HCT116 (cell line): ENCODE measurements around the gene CNN2. TPM values are rescaled to one million over a fixed set of nuclear protein-coding genes. Genes with fewer than 3 reads are reported as not detected.

ENCODE experiments used
- ATAC-seq: fragments of 200-7000 bp; cut with Tn5 transposase; 2 replicates; pipeline ENCODE4 v1.9.1; 2020; ENCODE audit warnings: mild to moderate bottlenecking, moderate library complexity
- BruUV-seq: library from RNA; stranded (reverse); fragments of 400-500 nt; replicated peaks from 2 replicates; lab custom pipeline; 2021; lab: Mats Ljungman, UMichigan
- CTCF ChIA-PET: fragments of 300-600 bp; sonication (Branson Sonifier 250); formaldehyde crosslinking; loops from one replicate; lab custom pipeline; 2021; ENCODE audit warnings: antibody characterized with exemption; lab: Charles Lee
- POLR2A ChIA-PET: fragments of 300-600, 350-600 bp; sonication (Branson Sonifier 250); formaldehyde crosslinking; loops from one replicate; lab custom pipeline; 2021; ENCODE audit warnings: antibody characterized with exemption; lab: Charles Lee
- RAD21 ChIA-PET, 2 experiments: fragments of 300-600 bp; sonication (Branson Sonifier 250); formaldehyde crosslinking; loops; one replicate each; lab custom pipeline; 2023; ENCODE audit warnings: low total read pairs in 2 of 2; ENCODE audit not compliant: uncharacterized antibody in 2 of 2, unreplicated experiment in 2 of 2, low non-redundant PET in 1 of 2; lab: Charles Lee
- DNase-seq: peaks from one replicate; pipeline ENCODE4 v3.0.0-alpha.2; 2010; ENCODE audit warnings: low read depth, low spot score
- H2AFZ ChIP-seq: fragments of 200-600 bp; shearing (Covaris generic), sonication (generic); 2 replicates; pipeline ENCODE4 v1.6.1; 2017; ENCODE audit warnings: low read depth, mixed run types, mixed read lengths, antibody characterized with exemption, low read length; ENCODE audit not compliant: poor library complexity, severe bottlenecking
- H3K27ac ChIP-seq: 2 replicates; pipeline ENCODE4 v1.5.1; 2012; ENCODE audit warnings: low read depth, low read length
- H3K27me3 ChIP-seq: fragments of 200-600 bp; sonication (generic); 2 replicates; pipeline ENCODE4 v1.6.1; 2016; ENCODE audit warnings: mixed run types, low read length, mixed read lengths; ENCODE audit not compliant: insufficient read depth
- H3K36me3 ChIP-seq, 2 experiments: fragments of 200-500 bp in 1 of 2; fragments of 200-600 bp in 1 of 2; sonication (Bioruptor generic) in 1 of 2; sonication (generic) in 1 of 2; 2 replicates each; pipeline versions ENCODE4 v1.5.1 to v1.6.1; 2014 to 2016; ENCODE audit warnings: low read length in 2 of 2, inconsistent platforms in 1 of 2, mixed read lengths in 1 of 2, mixed run types in 1 of 2; ENCODE audit not compliant: insufficient read depth in 2 of 2, control insufficient read depth in 1 of 2
- H3K4me1 ChIP-seq, 2 experiments: fragments of 200-600 bp in 1 of 2; sonication (generic) in 1 of 2; 2 replicates each; pipeline versions ENCODE4 v1.5.1 to v1.6.1; 2012 to 2017; ENCODE audit warnings: low read length in 2 of 2, inconsistent platforms in 1 of 2, mild to moderate bottlenecking in 1 of 2, mixed read lengths in 1 of 2, mixed run types in 1 of 2, moderate library complexity in 1 of 2; ENCODE audit not compliant: insufficient read depth in 2 of 2, control insufficient read depth in 1 of 2
- H3K4me2 ChIP-seq: fragments of 200-600 bp; sonication (generic); 2 replicates; pipeline ENCODE4 v1.6.1; 2017; ENCODE audit warnings: mixed run types, low read length, mixed read lengths
- H3K4me3 ChIP-seq, 2 experiments: fragments of 200-600 bp in 1 of 2; sonication (generic) in 1 of 2; replicated peaks in 1 of 2; 2 replicates each; pipeline ENCODE4 v1.5.1; 2011 to 2016; ENCODE audit warnings: low read length in 2 of 2, control low read depth in 1 of 2, low read depth in 1 of 2, mild to moderate bottlenecking in 1 of 2, mixed read lengths in 1 of 2, mixed run types in 1 of 2
- H3K79me2 ChIP-seq: fragments of 200-600 bp; sonication (generic); 2 replicates; pipeline ENCODE4 v1.6.1; 2017; ENCODE audit warnings: mild to moderate bottlenecking, mixed run types, low read length, moderate library complexity, mixed read lengths; ENCODE audit not compliant: insufficient read depth
- H3K9ac ChIP-seq: fragments of 200-600 bp; sonication (generic); 2 replicates; pipeline ENCODE4 v1.6.1; 2016; ENCODE audit warnings: low read length, mixed read lengths
- H3K9me2 ChIP-seq: fragments of 200-600 bp; sonication (generic), shearing (Covaris generic); 2 replicates; pipeline ENCODE4 v1.6.1; 2017; ENCODE audit warnings: mixed run types, mild to moderate bottlenecking, moderate library complexity; ENCODE audit not compliant: insufficient read depth
- H3K9me3 ChIP-seq, 2 experiments: fragments of 200-500 bp in 1 of 2; fragments of 200-600 bp in 1 of 2; sonication (Bioruptor generic) in 1 of 2; sonication (generic) in 1 of 2; 2 replicates each; pipeline ENCODE4 v1.6.1; 2014 to 2017; ENCODE audit warnings: low read length in 2 of 2, mixed read lengths in 2 of 2, inconsistent platforms in 1 of 2, low read depth in 1 of 2, mild to moderate bottlenecking in 1 of 2, mixed run types in 1 of 2, moderate library complexity in 1 of 2; ENCODE audit not compliant: control insufficient read depth in 1 of 2, insufficient read depth in 1 of 2
- H4K20me1 ChIP-seq: fragments of 200-600 bp; sonication (generic), shearing (Covaris generic); 2 replicates; pipeline ENCODE4 v1.6.1; 2017; ENCODE audit warnings: mixed run types, mild to moderate bottlenecking, moderate library complexity; ENCODE audit not compliant: insufficient read depth
- EGR1 ChIP-seq: IDR thresholded peaks from 2 replicates; pipeline ENCODE4 v1.6.1; 2012; ENCODE audit warnings: low read depth
- ELF1 ChIP-seq: IDR thresholded peaks from 2 replicates; pipeline ENCODE4 v1.6.1; 2012; ENCODE audit warnings: low read depth, borderline replicate concordance
- EZH2phosphoT487 ChIP-seq: fragments of 200-600 bp; IDR thresholded peaks from 2 replicates; pipeline ENCODE4 v1.6.1; 2018; ENCODE audit warnings: antibody characterized with exemption, borderline replicate concordance
- POLR2A ChIP-seq: IDR thresholded peaks from 2 replicates; pipeline ENCODE4 v1.7.0; 2011; ENCODE audit warnings: borderline replicate concordance; ENCODE audit not compliant: insufficient read depth, insufficient read length; ENCODE audit errors: extremely low read depth
- RAD21 ChIP-seq: IDR thresholded peaks from 2 replicates; pipeline ENCODE4 v1.6.1; 2012; ENCODE audit warnings: low read depth, mild to moderate bottlenecking
- SIN3A ChIP-seq: IDR thresholded peaks from 2 replicates; pipeline ENCODE4 v1.6.1; 2012; ENCODE audit warnings: low read depth
- SP1 ChIP-seq: IDR thresholded peaks from 2 replicates; pipeline ENCODE4 v1.6.1; 2012; ENCODE audit warnings: low read depth
- SRF ChIP-seq: IDR thresholded peaks from 2 replicates; pipeline ENCODE4 v1.6.1; 2012; ENCODE audit warnings: low read depth
- ZNF274 ChIP-seq: fragments of 200-500 bp; sonication (Bioruptor generic); IDR thresholded peaks from 2 replicates; pipeline ENCODE4 v1.6.1; 2014; ENCODE audit warnings: mild to moderate bottlenecking, low read depth, low read length, inconsistent platforms
- intact Hi-C: fragments of 100-400 bp; cut with micrococcal nuclease; formaldehyde crosslinking; loops from 2 replicates; pipeline ENCODE4 v1.10.0; 2022
- total RNA-seq: library from RNA; stranded (reverse); gene quantifications from one replicate; pipeline ENCODE4 v1.2.1, GENCODE V29; 2021; ENCODE audit not compliant: unreplicated experiment
- TF ChIP-seq, protein P1 (sequence below): IDR thresholded peaks from 2 replicates; pipeline ENCODE4 v1.6.1; 2012
- TF ChIP-seq, protein P2 (sequence below): IDR thresholded peaks from 2 replicates; pipeline ENCODE4 v1.6.1; 2012
- TF ChIP-seq, protein P3 (sequence below): IDR thresholded peaks from 2 replicates; pipeline ENCODE4 v1.6.1; 2011; ENCODE audit warnings: mild to moderate bottlenecking, low read length, moderate library complexity; ENCODE audit not compliant: insufficient replicate concordance; ENCODE audit errors: extremely low read depth
- TF ChIP-seq, protein P4 (sequence below): IDR thresholded peaks from 2 replicates; pipeline ENCODE4 v1.6.1; 2012; ENCODE audit warnings: low read depth

Gene CNN2
- total RNA-seq, 1 experiment from 2014 or later, result 212 TPM

DNA sequence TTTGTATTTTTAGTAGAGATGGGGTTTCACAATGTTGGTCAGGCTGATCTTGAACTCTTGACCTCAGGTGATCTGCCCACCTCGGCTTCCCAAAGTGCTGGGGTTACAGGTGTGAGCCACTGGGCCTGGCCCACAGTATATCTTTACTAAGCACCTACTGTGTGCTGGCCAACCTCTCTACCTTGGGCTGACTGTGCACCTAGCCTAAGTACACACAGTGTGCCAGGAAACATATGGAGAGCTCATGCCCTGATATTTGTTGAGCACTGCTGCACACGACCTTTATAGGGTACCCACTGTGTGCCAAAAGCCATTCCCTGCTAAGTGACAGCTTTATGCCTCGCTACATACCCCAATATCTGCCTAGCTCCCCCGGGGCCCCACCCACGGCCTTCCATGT lies 34.3 kb downstream of the CNN2 start:
- TF ChIP-seq, protein P1, sequence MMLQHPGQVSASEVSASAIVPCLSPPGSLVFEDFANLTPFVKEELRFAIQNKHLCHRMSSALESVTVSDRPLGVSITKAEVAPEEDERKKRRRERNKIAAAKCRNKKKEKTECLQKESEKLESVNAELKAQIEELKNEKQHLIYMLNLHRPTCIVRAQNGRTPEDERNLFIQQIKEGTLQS, result no peak
- TF ChIP-seq ZNF274, result no peak
- TF ChIP-seq SIN3A, result no peak
- no peak for TF ChIP-seq RAD21
- TF ChIP-seq, protein P2, sequence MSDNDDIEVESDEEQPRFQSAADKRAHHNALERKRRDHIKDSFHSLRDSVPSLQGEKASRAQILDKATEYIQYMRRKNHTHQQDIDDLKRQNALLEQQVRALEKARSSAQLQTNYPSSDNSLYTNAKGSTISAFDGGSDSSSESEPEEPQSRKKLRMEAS, result no peak
- no TSS peak for BruUV-seq
- Histone ChIP-seq H3K4me2 (no peak overlapping the region), H3K9ac (no peak overlapping the region), H2AFZ (no peak overlapping the region), H3K27me3 (no peaks in the 10 kb centered on the region), H3K79me2 (no peaks in the 10 kb centered on the region), H3K9me3 (no peaks in the 10 kb centered on the region), H3K9me2 (no peaks in the 10 kb centered on the region), H3K4me3 (no peak overlapping the region), H3K27ac (no peak overlapping the region; the same call in 1 of the 2 replicates), H3K4me1 (peaks cover 23 to 39% of the 10 kb centered on the region in 2 experiments), H3K36me3 (no peaks in the 10 kb centered on the region; a peak in 1 of 4 replicates), H4K20me1 (no peaks in the 10 kb centered on the region)
- POLR2A ChIA-PET, result no interaction called here
- RAD21 ChIA-PET, result no interaction called here
- CTCF ChIA-PET, result interaction anchor here (0.5 kb wide), 1 partner anchor 12 kb away, joined by 4 read pairs; no protein-coding TSS in a partner anchor
- DNase-seq (no peak), ATAC-seq (no peak)
- intact Hi-C loops, result loop anchor here (5.0 kb wide), 1 partner anchor 42 kb away; the partner anchor contains the start of gene GPX4

DNA sequence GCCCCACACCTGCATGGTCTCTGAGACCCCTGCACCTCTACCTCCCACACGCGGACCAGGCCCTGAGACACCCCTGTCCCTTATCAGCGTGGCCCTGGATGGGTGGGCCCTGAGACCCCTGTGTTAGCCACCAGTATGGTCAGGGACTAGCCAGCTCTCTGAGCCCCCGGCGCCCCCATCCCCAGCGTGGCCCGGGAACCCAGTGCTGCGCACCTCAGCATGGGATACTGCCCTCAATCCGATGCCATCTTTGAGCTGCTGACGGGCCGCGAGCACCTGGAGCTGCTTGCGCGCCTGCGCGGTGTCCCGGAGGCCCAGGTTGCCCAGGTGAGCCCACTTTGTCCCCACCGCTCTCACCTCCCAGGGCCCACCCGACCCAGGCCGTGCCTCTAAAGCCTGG lies 35.6 kb downstream of the CNN2 start:
- ChIA-PET CTCF (interaction anchor here (0.6 to 0.7 kb wide), 2 partner anchors 105 to 130 kb away, joined by 3 to 6 read pairs; no protein-coding TSS in a partner anchor), POLR2A (interaction anchor here (0.6 to 1.1 kb wide), 2 partner anchors 42 to 43 kb away, joined by 3 read pairs; partner anchors contain the start of gene GPX4), RAD21 (interaction anchor here in 1 of 2 experiments (0.6 kb wide), 1 partner anchor 43 kb away, joined by 4 read pairs; no protein-coding TSS in a partner anchor)
- no peak for ATAC-seq
- H3K36me3 ChIP-seq, result no peaks in the 10 kb centered on the region
- DNase-seq, result no peak
- no peak overlapping the region for H2AFZ ChIP-seq
- H3K9me2 ChIP-seq, result no peaks in the 10 kb centered on the region
- H3K9me3 ChIP-seq, result no peaks in the 10 kb centered on the region
- no peaks in the 10 kb centered on the region for H4K20me1 ChIP-seq
- H3K4me3 ChIP-seq, result no peak overlapping the region
- no peaks in the 10 kb centered on the region for H3K27me3 ChIP-seq
- H3K4me2 ChIP-seq, result no peak overlapping the region
- H3K27ac ChIP-seq, result peak overlapping the region; percentile 40; the same call in 1 of the 2 replicates
- H3K9ac ChIP-seq, result peak overlapping the region; percentile 3; the same call in 1 of the 2 replicates
- peaks cover 7% of the 10 kb centered on the region; the same call in 1 of the 2 replicates for H3K79me2 ChIP-seq
- BruUV-seq, result no TSS peak
- H3K4me1 ChIP-seq, result peaks cover 30 to 47% of the 10 kb centered on the region in 2 experiments
- intact Hi-C loops, result loop anchor here (5.0 kb wide), 1 partner anchor 40 kb away; the partner anchor contains the start of gene GPX4
- no peak for TF ChIP-seq SRF
- no peak for TF ChIP-seq EZH2phosphoT487
- no peak for TF ChIP-seq ELF1
- no peak for TF ChIP-seq SP1
- TF ChIP-seq, protein P3, sequence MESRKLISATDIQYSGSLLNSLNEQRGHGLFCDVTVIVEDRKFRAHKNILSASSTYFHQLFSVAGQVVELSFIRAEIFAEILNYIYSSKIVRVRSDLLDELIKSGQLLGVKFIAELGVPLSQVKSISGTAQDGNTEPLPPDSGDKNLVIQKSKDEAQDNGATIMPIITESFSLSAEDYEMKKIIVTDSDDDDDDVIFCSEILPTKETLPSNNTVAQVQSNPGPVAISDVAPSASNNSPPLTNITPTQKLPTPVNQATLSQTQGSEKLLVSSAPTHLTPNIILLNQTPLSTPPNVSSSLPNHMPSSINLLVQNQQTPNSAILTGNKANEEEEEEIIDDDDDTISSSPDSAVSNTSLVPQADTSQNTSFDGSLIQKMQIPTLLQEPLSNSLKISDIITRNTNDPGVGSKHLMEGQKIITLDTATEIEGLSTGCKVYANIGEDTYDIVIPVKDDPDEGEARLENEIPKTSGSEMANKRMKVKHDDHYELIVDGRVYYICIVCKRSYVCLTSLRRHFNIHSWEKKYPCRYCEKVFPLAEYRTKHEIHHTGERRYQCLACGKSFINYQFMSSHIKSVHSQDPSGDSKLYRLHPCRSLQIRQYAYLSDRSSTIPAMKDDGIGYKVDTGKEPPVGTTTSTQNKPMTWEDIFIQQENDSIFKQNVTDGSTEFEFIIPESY, result no peak
- no peak for TF ChIP-seq EGR1
- TF ChIP-seq, protein P2, result no peak
- TF ChIP-seq RAD21, result no peak
- TF ChIP-seq POLR2A, result no peak
- TF ChIP-seq, protein P4, sequence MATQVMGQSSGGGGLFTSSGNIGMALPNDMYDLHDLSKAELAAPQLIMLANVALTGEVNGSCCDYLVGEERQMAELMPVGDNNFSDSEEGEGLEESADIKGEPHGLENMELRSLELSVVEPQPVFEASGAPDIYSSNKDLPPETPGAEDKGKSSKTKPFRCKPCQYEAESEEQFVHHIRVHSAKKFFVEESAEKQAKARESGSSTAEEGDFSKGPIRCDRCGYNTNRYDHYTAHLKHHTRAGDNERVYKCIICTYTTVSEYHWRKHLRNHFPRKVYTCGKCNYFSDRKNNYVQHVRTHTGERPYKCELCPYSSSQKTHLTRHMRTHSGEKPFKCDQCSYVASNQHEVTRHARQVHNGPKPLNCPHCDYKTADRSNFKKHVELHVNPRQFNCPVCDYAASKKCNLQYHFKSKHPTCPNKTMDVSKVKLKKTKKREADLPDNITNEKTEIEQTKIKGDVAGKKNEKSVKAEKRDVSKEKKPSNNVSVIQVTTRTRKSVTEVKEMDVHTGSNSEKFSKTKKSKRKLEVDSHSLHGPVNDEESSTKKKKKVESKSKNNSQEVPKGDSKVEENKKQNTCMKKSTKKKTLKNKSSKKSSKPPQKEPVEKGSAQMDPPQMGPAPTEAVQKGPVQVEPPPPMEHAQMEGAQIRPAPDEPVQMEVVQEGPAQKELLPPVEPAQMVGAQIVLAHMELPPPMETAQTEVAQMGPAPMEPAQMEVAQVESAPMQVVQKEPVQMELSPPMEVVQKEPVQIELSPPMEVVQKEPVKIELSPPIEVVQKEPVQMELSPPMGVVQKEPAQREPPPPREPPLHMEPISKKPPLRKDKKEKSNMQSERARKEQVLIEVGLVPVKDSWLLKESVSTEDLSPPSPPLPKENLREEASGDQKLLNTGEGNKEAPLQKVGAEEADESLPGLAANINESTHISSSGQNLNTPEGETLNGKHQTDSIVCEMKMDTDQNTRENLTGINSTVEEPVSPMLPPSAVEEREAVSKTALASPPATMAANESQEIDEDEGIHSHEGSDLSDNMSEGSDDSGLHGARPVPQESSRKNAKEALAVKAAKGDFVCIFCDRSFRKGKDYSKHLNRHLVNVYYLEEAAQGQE, result no peak
